Measurements from ENCODE around the gene IGSF6. TPM values are rescaled to one million over a fixed set of nuclear protein-coding genes. Genes with fewer than 3 reads are reported as not detected.
"Not testable (repeated sequence)": the region's sequence is repeated elsewhere in the genome, so short reads cannot be mapped to it uniquely, and the experiment has no call there.

IGSF6 gene
- total RNA-seq, 2 experiments from 2014 or later, result 0.10 to 0.14 TPM

- H3K27me3 Mint-ChIP-seq, H3K36me3 Mint-ChIP-seq, H3K9me3 Mint-ChIP-seq, H3K4me3 Mint-ChIP-seq, DNase-seq: not testable (repeated sequence)
- peaks cover 83% of the 10 kb centered on the region for H3K4me1 Mint-ChIP-seq
- H3K27ac Mint-ChIP-seq, result peak overlapping the region; percentile 38
Observed at GRCh38 chr16:21605848-21606247, 46.6 kb downstream of the IGSF6 start.

- Mint-ChIP-seq H3K27ac (no peak overlapping the region), H3K4me3 (no peak overlapping the region), H3K4me1 (peaks cover 66% of the 10 kb centered on the region), H3K27me3 (no peaks in the 10 kb centered on the region), H3K9me3 (no peaks in the 10 kb centered on the region), H3K36me3 (peaks cover 8% of the 10 kb centered on the region)
- no peak for DNase-seq
Observed at GRCh38 chr16:21603928-21604327, 48.5 kb downstream of the IGSF6 start.

- no peak overlapping the region for H3K4me3 Mint-ChIP-seq
- no peak for DNase-seq
Observed at GRCh38 chr16:21602785-21603184, 49.6 kb downstream of the IGSF6 start.

GRCh38 chr16:21600031-21600773 is 52.2 kb downstream of the IGSF6 start:
- Mint-ChIP-seq H3K27ac (peak overlapping the region; percentile 92), H3K4me3 (peak overlapping the region; percentile 86), H3K27me3 (no peaks in the 10 kb centered on the region), H3K4me1 (peaks cover 58% of the 10 kb centered on the region), H3K36me3 (peaks cover 4% of the 10 kb centered on the region), H3K9me3 (peaks cover 1% of the 10 kb centered on the region)
- no peak for DNase-seq

More at GRCh38 chr16:21602785-21603184, 49.6 kb downstream of the IGSF6 start:
- H3K4me1 Mint-ChIP-seq, result peaks cover 64% of the 10 kb centered on the region
- no peaks in the 10 kb centered on the region for H3K9me3 Mint-ChIP-seq
- H3K27ac Mint-ChIP-seq, result no peak overlapping the region
- H3K27me3 Mint-ChIP-seq, result no peaks in the 10 kb centered on the region
- peaks cover 8% of the 10 kb centered on the region for H3K36me3 Mint-ChIP-seq

GRCh38 chr16:21599122-21600030 is 53.0 kb downstream of the IGSF6 start, which contains the start of gene METTL9:
METTL9 (plus strand) TSS chr16:21599577; CDS start chr16:21599734, 157 bp downstream.
- peak; percentile 96 for DNase-seq
- Mint-ChIP-seq H3K4me3 (peak within 1 kb of the TSS; percentile 86), H3K27ac (peak within 1 kb of the TSS; percentile 92), H3K36me3 (peaks cover 4% of the 10 kb centered on the region), H3K27me3 (no peaks in the 10 kb centered on the region), H3K4me1 (peaks cover 55% of the 10 kb centered on the region), H3K9me3 (peaks cover 1% of the 10 kb centered on the region)

- Mint-ChIP-seq H3K36me3 (peaks cover 4% of the 10 kb centered on the region), H3K9me3 (peaks cover 1% of the 10 kb centered on the region), H3K27me3 (no peaks in the 10 kb centered on the region), H3K4me1 (peaks cover 49% of the 10 kb centered on the region), H3K27ac (peak overlapping the region; percentile 91), H3K4me3 (peak overlapping the region; percentile 84)
- peak; percentile 24 for DNase-seq
Observed at GRCh38 chr16:21598701-21599121, 53.7 kb downstream of the IGSF6 start.

- peak overlapping the region; percentile 91 for H3K27ac Mint-ChIP-seq
- peaks cover 4% of the 10 kb centered on the region for H3K36me3 Mint-ChIP-seq
- peaks cover 44% of the 10 kb centered on the region for H3K4me1 Mint-ChIP-seq
- peaks cover 1% of the 10 kb centered on the region for H3K9me3 Mint-ChIP-seq
- DNase-seq, result no peak
- no peaks in the 10 kb centered on the region for H3K27me3 Mint-ChIP-seq
- H3K4me3 Mint-ChIP-seq, result peak overlapping the region; percentile 84
Observed at GRCh38 chr16:21598206-21598605, 54.2 kb downstream of the IGSF6 start.

- DNase-seq, result no peak
Observed at GRCh38 chr16:21597561-21598030, 54.8 kb downstream of the IGSF6 start.

GRCh38 chr16:21593530-21594289 is 58.7 kb downstream of the IGSF6 start:
- Mint-ChIP-seq H3K27me3 (no peaks in the 10 kb centered on the region), H3K36me3 (no peaks in the 10 kb centered on the region), H3K4me3 (no peak overlapping the region), H3K9me3 (peaks cover 1% of the 10 kb centered on the region), H3K4me1 (peaks cover 22% of the 10 kb centered on the region), H3K27ac (no peak overlapping the region)
- DNase-seq, result no peak

More at GRCh38 chr16:21597561-21598030, 54.8 kb downstream of the IGSF6 start:
- Mint-ChIP-seq H3K4me1 (peaks cover 40% of the 10 kb centered on the region), H3K9me3 (peaks cover 1% of the 10 kb centered on the region), H3K36me3 (peaks cover 4% of the 10 kb centered on the region), H3K27ac (peak overlapping the region; percentile 88), H3K27me3 (no peaks in the 10 kb centered on the region), H3K4me3 (peak overlapping the region; percentile 84)

- H3K4me3 Mint-ChIP-seq, result no peak overlapping the region
- H3K36me3 Mint-ChIP-seq, result no peaks in the 10 kb centered on the region
- H3K27ac Mint-ChIP-seq, result no peak overlapping the region
- DNase-seq, result no peak
- no peaks in the 10 kb centered on the region for H3K9me3 Mint-ChIP-seq
- no peaks in the 10 kb centered on the region for H3K27me3 Mint-ChIP-seq
- H3K4me1 Mint-ChIP-seq, result peaks cover 6% of the 10 kb centered on the region
Observed at GRCh38 chr16:21592191-21592590, 60.2 kb downstream of the IGSF6 start.

- no peak for DNase-seq
- Mint-ChIP-seq H3K4me3 (no peak overlapping the region), H3K27me3 (no peaks in the 10 kb centered on the region), H3K27ac (no peak overlapping the region), H3K4me1 (no peaks in the 10 kb centered on the region), H3K9me3 (no peaks in the 10 kb centered on the region), H3K36me3 (no peaks in the 10 kb centered on the region)
Observed at GRCh38 chr16:21590796-21591195, 61.6 kb downstream of the IGSF6 start.

- Mint-ChIP-seq H3K9me3 (no peaks in the 10 kb centered on the region), H3K36me3 (no peaks in the 10 kb centered on the region), H3K4me1 (no peaks in the 10 kb centered on the region), H3K27ac (no peak overlapping the region), H3K4me3 (no peak overlapping the region), H3K27me3 (no peaks in the 10 kb centered on the region)
- DNase-seq, result no peak
Observed at GRCh38 chr16:21590287-21590686, 62.1 kb downstream of the IGSF6 start.

- DNase-seq, result no peak
- no peaks in the 10 kb centered on the region for H3K9me3 Mint-ChIP-seq
- H3K4me3 Mint-ChIP-seq, result no peak overlapping the region
- no peaks in the 10 kb centered on the region for H3K27me3 Mint-ChIP-seq
- H3K4me1 Mint-ChIP-seq, result no peaks in the 10 kb centered on the region
- no peak overlapping the region for H3K27ac Mint-ChIP-seq
- no peaks in the 10 kb centered on the region for H3K36me3 Mint-ChIP-seq
Observed at GRCh38 chr16:21589551-21589950, 62.9 kb downstream of the IGSF6 start.

All from activated naive CD8-positive, alpha-beta T cell treated with anti-CD3 and anti-CD28 coated beads for 36 hours (primary cell).